ENCODE results near the gene RAPGEF5.

- TF ChIP-seq REST (IDR thresholded peaks at IDR 0.05; ENCODE audit: insufficient replicate concordance, low read depth) (no peak), CTCF (IDR thresholded peaks at IDR 0.05; ENCODE audit: insufficient read depth, low read length) (no peak), GABPA (IDR thresholded peaks at IDR 0.05; ENCODE audit: low read depth) (no peak), POLR2AphosphoS5 (IDR thresholded peaks at IDR 0.05; ENCODE audit: low read depth) (no peak), SPI1 (IDR thresholded peaks at IDR 0.05; ENCODE audit: borderline replicate concordance, low read depth) (no peak)
Observed at GRCh38 chr7:22387583-22387982, 30.6 kb upstream of the RAPGEF5 start.

Data from HL-60 (cell line).